Natural killer cell (primary cell): ENCODE measurements around the gene OR6K6. TPM values are rescaled to one million over a fixed set of nuclear protein-coding genes. Genes with fewer than 3 reads are reported as not detected.

Experiments used
- ATAC-seq, 3 donors: fragments of 150-1000 bp in 2 of 3; fragments of 200-7000 bp in 1 of 3; cut with Tn5 transposase; 1 replicate in 1 of 3; 2 replicates in 2 of 3; pipeline ENCODE4 v1.10.0; 2021; ENCODE audit warnings: mild to moderate bottlenecking in 2 of 3, moderate library complexity in 2 of 3
- DNase-seq, 2 donors: peaks; one replicate each; pipeline versions ENCODE4 v3.0.0 to v3.0.0-alpha.2; 2013 to 2021; ENCODE audit warnings: mixed read lengths in 1 of 2
- H3K27ac ChIP-seq: one replicate; pipeline ENCODE4 v1.5.1; 2013; ENCODE audit warnings: mild to moderate bottlenecking, low read length
- H3K27me3 ChIP-seq: one replicate; pipeline ENCODE4 v1.6.1; 2013; ENCODE audit warnings: low read length; ENCODE audit not compliant: control insufficient read depth, insufficient read depth
- H3K36me3 ChIP-seq: one replicate; pipeline ENCODE4 v1.6.1; 2013; ENCODE audit warnings: low read length; ENCODE audit not compliant: control insufficient read depth, insufficient read depth
- H3K4me1 ChIP-seq: one replicate; pipeline ENCODE4 v1.6.1; 2013; ENCODE audit warnings: low read length; ENCODE audit not compliant: control insufficient read depth, insufficient read depth
- H3K4me3 ChIP-seq: one replicate; pipeline ENCODE4 v1.5.1; 2013; ENCODE audit warnings: low read length
- H3K9me3 ChIP-seq: one replicate; pipeline ENCODE4 v1.6.1; 2013; ENCODE audit warnings: low read length; ENCODE audit not compliant: control insufficient read depth, insufficient read depth
- H3K27ac Mint-ChIP-seq, 2 donors: one replicate each; pipeline ENCODE4 v1.8.0; 2022; ENCODE audit warnings: mild to moderate bottlenecking in 2 of 2, mixed read lengths in 2 of 2, moderate library complexity in 1 of 2
- H3K27me3 Mint-ChIP-seq, 2 donors: one replicate each; pipeline ENCODE4 v1.8.0; 2022; ENCODE audit warnings: low read depth in 2 of 2, mixed read lengths in 2 of 2
- H3K36me3 Mint-ChIP-seq: one replicate; pipeline ENCODE4 v1.8.0; 2022; ENCODE audit warnings: mixed read lengths
- H3K4me1 Mint-ChIP-seq, 2 donors: one replicate each; pipeline ENCODE4 v1.8.0; 2022; ENCODE audit warnings: mixed read lengths in 2 of 2
- H3K4me3 Mint-ChIP-seq: one replicate; pipeline ENCODE4 v1.8.0; 2022; ENCODE audit warnings: mild to moderate bottlenecking, moderate library complexity, mixed read lengths
- H3K9me3 Mint-ChIP-seq, 2 donors: one replicate each; pipeline ENCODE4 v1.8.0; 2022; ENCODE audit warnings: mixed read lengths in 2 of 2
- CTCF ChIP-seq: fragments of 200-600 bp; IDR thresholded peaks from one replicate; pipeline ENCODE4 v1.8.0; 2022; ENCODE audit warnings: antibody characterized with exemption
- WGBS: methylation state at CpG from one replicate; pipeline ENCODE4 v1.1.7; 2013; ENCODE audit warnings: missing lambda C conversion rate; ENCODE audit not compliant: insufficient coverage; 5-methylcytosine and 5-hydroxymethylcytosine counted together
- intact Hi-C: fragments of 100-400 bp; cut with micrococcal nuclease; formaldehyde crosslinking; loops from one replicate; pipeline ENCODE4 v1.14.2; 2022
- total RNA-seq, 4 donors: library from RNA; stranded (reverse); fragments of 120-200 nt in 1 of 4; gene quantifications; one replicate each; pipeline versions ENCODE4 v1.2.3 to v1.2.4, GENCODE V29; 2013 to 2022

The OR6K6 gene
- total RNA-seq, 3 donors from 2014 or later (not counting 1 experiment from before 2014, with no cell fraction given) = not detected

- 100% methylated on average over 1 of the region's 2 CpGs for WGBS
These were observed 46.0 kb downstream of the OR6K6 start for GRCh38 chr1:158800526-158800925.

GRCh38 chr1:158801396-158801795 is 46.9 kb downstream of the OR6K6 start:
- ATAC-seq = no peak
- Histone ChIP-seq H3K4me1 (no peaks in the 10 kb centered on the region), H3K27ac (no peak overlapping the region), H3K4me3 (no peak overlapping the region), H3K9me3 (no peaks in the 10 kb centered on the region), H3K36me3 (no peaks in the 10 kb centered on the region), H3K27me3 (peaks cover 3% of the 10 kb centered on the region)
- intact Hi-C loops = no loop called here
- DNase-seq = no peak
- Mint-ChIP-seq H3K9me3 (no peaks in the 10 kb centered on the region), H3K36me3 (no peaks in the 10 kb centered on the region), H3K4me3 (no peak overlapping the region), H3K27ac (peak overlapping the region in 1 of 2 donors; percentile 17), H3K4me1 (no peaks in the 10 kb centered on the region), H3K27me3 (peaks cover 0 to 7% of the 10 kb centered on the region in 2 donors)
- TF ChIP-seq CTCF = no peak
- 75% methylated on average over 1 of the region's 1 CpG for WGBS

More at GRCh38 chr1:158800526-158800925, 46.0 kb downstream of the OR6K6 start:
- intact Hi-C loops = no loop called here
- Histone ChIP-seq H3K9me3 (no peaks in the 10 kb centered on the region), H3K4me3 (no peak overlapping the region), H3K27me3 (peaks cover 3% of the 10 kb centered on the region), H3K4me1 (no peaks in the 10 kb centered on the region), H3K36me3 (no peaks in the 10 kb centered on the region), H3K27ac (no peak overlapping the region)
- Mint-ChIP-seq H3K4me3 (no peak overlapping the region), H3K36me3 (no peaks in the 10 kb centered on the region), H3K27me3 (peaks cover 0 to 7% of the 10 kb centered on the region in 2 donors), H3K9me3 (no peaks in the 10 kb centered on the region), H3K4me1 (no peaks in the 10 kb centered on the region), H3K27ac (no peak overlapping the region)
- ATAC-seq (no peak), DNase-seq (no peak)
- TF ChIP-seq CTCF = no peak

GRCh38 chr1:158803678-158804077 is 49.2 kb downstream of the OR6K6 start:
- ATAC-seq = no peak
- intact Hi-C loops = no loop called here
- Histone ChIP-seq H3K27me3 (peaks cover 3% of the 10 kb centered on the region), H3K27ac (no peak overlapping the region), H3K36me3 (no peaks in the 10 kb centered on the region), H3K9me3 (no peaks in the 10 kb centered on the region), H3K4me3 (no peak overlapping the region), H3K4me1 (peaks cover under 1% of the 10 kb centered on the region)
- no peak overlapping the region for H3K27ac Mint-ChIP-seq
- H3K36me3 Mint-ChIP-seq = no peaks in the 10 kb centered on the region
- peaks cover 0 to 7% of the 10 kb centered on the region in 2 donors for H3K27me3 Mint-ChIP-seq
- no peak overlapping the region for H3K4me3 Mint-ChIP-seq
- no peaks in the 10 kb centered on the region for H3K9me3 Mint-ChIP-seq
- no peak for TF ChIP-seq CTCF
- DNase-seq = no peak
- H3K4me1 Mint-ChIP-seq = no peaks in the 10 kb centered on the region
- 60% methylated on average over 1 of the region's 1 CpG for WGBS

Other genes with a start within 250 kb of the OR6K6 start
- not detected for gene OR6Y1, start 200.3 kb upstream of the OR6K6 start, total RNA-seq
- gene OR6P1, start 184.1 kb upstream of the OR6K6 start, total RNA-seq = not detected
- gene OR10X1, start 174.8 kb upstream of the OR6K6 start, total RNA-seq = not detected
- not detected for gene OR10Z1, start 149.5 kb upstream of the OR6K6 start, total RNA-seq
- gene SPTA1, start 68.0 kb upstream of the OR6K6 start, total RNA-seq = under 1 TPM in 1 of 3 donors, not detected in 2; 0.30 TPM
- gene OR6K2, start 54.1 kb upstream of the OR6K6 start, total RNA-seq = not detected
- 1 to 10 TPM in 1 of 3 donors, not detected in 2; 1.7 TPM for gene OR6K3, start 34.0 kb upstream of the OR6K6 start, total RNA-seq
- 1 to 10 TPM in 1 of 3 donors, not detected in 2; 4.0 TPM for gene OR6N1, start 17.5 kb downstream of the OR6K6 start, total RNA-seq
- gene OR6N2, start 26.5 kb downstream of the OR6K6 start, total RNA-seq = under 1 TPM in 1 of 3 donors, not detected in 2; 0.95 TPM
- 10 to 100 TPM in 1 of 3 donors, 1 to 10 TPM in 2; 3.3 to 14.3 (median 7.0) TPM for gene MNDA, start 76.6 kb downstream of the OR6K6 start, total RNA-seq
- 100 to 1,000 TPM; 171 to 313 (median 197) TPM for gene PYHIN1, start 176.8 kb downstream of the OR6K6 start, total RNA-seq